Fibroblast of villous mesenchyme (primary cell): ENCODE results near the gene TRIM31. TPM values are rescaled to one million over a fixed set of nuclear protein-coding genes. Genes with fewer than 3 reads are reported as not detected.
A peak's percentile ranks its signal among the peaks of the same experiment; 100 is the strongest.

ENCODE experiments used
- DNase-seq: peaks from one replicate; pipeline ENCODE4 v3.0.0-alpha.2; 2010; ENCODE audit warnings: low read depth
- H3K4me3 ChIP-seq: 2 replicates; pipeline ENCODE4 v1.5.1; 2011; ENCODE audit warnings: low read depth, mild to moderate bottlenecking, low read length
- total RNA-seq: library from RNA; depleted of rRNA; stranded (reverse); fragments of >200 nt; gene quantifications from 2 replicates; pipeline ENCODE4 v1.2.3, GENCODE V29; 2012
- TF ChIP-seq, protein P1 (sequence below): IDR thresholded peaks from 2 replicates; pipeline ENCODE4 v1.5.1; 2012; ENCODE audit warnings: low read depth, mild to moderate bottlenecking, low read length; ENCODE audit not compliant: insufficient read depth

Gene TRIM31
- total RNA-seq, 1 donor, result not detected

GRCh38 chr6:30093951-30094661 is 18.8 kb downstream of the TRIM31 start:
- TF ChIP-seq, protein P1, sequence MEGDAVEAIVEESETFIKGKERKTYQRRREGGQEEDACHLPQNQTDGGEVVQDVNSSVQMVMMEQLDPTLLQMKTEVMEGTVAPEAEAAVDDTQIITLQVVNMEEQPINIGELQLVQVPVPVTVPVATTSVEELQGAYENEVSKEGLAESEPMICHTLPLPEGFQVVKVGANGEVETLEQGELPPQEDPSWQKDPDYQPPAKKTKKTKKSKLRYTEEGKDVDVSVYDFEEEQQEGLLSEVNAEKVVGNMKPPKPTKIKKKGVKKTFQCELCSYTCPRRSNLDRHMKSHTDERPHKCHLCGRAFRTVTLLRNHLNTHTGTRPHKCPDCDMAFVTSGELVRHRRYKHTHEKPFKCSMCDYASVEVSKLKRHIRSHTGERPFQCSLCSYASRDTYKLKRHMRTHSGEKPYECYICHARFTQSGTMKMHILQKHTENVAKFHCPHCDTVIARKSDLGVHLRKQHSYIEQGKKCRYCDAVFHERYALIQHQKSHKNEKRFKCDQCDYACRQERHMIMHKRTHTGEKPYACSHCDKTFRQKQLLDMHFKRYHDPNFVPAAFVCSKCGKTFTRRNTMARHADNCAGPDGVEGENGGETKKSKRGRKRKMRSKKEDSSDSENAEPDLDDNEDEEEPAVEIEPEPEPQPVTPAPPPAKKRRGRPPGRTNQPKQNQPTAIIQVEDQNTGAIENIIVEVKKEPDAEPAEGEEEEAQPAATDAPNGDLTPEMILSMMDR, result no peak
- no peak for DNase-seq
- H3K4me3 ChIP-seq, result no peak overlapping the region

DNA sequence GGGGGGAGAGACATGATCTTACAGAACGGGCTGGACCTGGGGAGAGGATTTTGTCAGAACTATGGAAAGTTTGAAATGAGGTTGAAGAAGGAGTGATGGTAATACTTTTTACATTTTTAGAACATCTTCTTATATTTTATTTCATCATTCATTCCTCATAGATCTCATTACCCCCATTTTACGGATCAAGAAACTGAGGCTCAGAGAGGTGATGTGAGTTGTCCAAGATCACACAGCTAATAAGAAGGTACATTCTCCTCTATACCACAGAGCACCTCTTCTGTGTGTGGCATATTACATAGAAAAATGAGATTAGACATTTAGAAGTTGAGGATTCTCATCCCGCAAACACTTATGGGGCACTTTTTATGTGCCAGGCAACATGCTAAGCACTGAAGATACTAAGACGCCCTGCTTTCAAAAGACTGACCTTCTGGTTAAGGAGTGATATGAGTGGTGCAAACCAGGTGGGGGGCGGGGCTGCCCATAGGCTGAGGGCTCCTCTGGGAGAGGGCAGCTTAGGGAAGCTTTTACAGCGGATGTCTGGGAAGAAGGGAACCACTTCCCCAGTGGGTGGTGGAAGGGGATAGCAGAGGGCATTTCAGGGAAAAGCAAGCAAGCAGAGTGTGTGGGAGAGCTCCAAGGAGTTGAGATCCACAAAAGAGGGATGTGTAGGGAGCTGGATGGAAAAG is 19.9 kb downstream of the TRIM31 start:
- no peak for DNase-seq
- no peak overlapping the region for H3K4me3 ChIP-seq
- TF ChIP-seq, protein P1, result no peak

- H3K4me3 ChIP-seq, result no peak overlapping the region
- peak; percentile 42 for DNase-seq
- TF ChIP-seq, protein P1, result no peak
Measured at GRCh38 chr6:30091577-30092381, 21.1 kb downstream of the TRIM31 start.

DNA sequence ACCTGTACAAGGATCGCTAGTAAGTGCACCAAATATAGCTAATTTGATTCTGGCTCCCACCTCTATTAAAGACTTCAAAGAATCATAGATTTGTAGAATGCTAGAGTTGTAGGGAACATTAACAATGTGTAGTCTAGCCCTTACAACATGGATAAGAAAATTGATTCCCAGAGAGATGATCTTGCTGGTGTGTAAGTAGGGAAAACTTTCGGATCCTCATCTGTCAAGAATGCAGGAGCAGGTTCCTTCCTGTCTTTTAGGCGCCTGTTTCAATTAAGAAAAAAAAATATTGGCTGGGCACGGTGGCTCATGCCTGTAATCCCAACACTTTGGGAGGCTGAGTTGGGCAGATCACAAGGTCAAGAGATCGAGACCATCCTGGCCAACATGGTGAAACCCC is 25.0 kb downstream of the TRIM31 start:
- TF ChIP-seq, protein P1, result no peak
- H3K4me3 ChIP-seq, result no peak overlapping the region

GRCh38 chr6:30077218-30077617 is 35.7 kb downstream of the TRIM31 start:
- TF ChIP-seq, protein P1, result no peak
- no peak overlapping the region for H3K4me3 ChIP-seq
- no peak for DNase-seq

More for the DNA sequence above, 25.0 kb downstream of the TRIM31 start:
- DNase-seq, result no peak

GRCh38 chr6:30075790-30076732 is 36.8 kb downstream of the TRIM31 start:
- TF ChIP-seq, protein P1, result peak; percentile 35
- DNase-seq, result peak; percentile 23
- no peak overlapping the region for H3K4me3 ChIP-seq
